ENCODE results near the gene RTTN. TPM values are rescaled to one million over a fixed set of nuclear protein-coding genes. Genes with fewer than 3 reads are reported as not detected.

Gene RTTN
- total and polyA plus RNA-seq, 10 of the 15 experiments (the other 5 are each of a cell fraction or from before 2014, with no cell fraction given): 9.4 to 36.6 (median 15.7) TPM

DNA sequence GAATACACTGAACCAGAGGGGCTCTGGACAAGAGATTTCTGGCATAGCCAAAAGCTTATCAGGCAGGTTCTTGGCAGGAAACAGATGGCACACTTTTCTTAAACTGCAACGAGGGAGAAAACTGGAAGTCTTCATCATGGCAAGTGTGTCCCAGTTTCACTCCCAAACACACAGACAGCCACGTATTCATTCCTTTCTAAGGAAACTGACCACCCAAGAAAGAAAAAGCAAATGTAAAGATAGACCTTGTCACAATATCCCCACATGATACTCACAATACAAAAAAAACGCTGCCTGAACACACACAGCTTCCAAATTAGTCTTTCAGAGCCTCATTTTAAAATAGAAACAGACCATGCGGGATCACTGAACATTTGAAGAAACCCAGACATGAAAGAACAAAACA is 40.6 kb upstream of the RTTN start:
- DNase-seq (ENCODE audit: low read depth, low spot score) (no peak), ATAC-seq (no peak), FAIRE-seq (no peak)
- Histone ChIP-seq H2AFZ (ENCODE audit: control insufficient read depth, low read depth, low read length) (no peak overlapping the region), H3K4me2 (ENCODE audit: control insufficient read depth, insufficient read depth) (no peak overlapping the region), H3K27me3 (replicated peaks in 1 of 2; ENCODE audit: control insufficient read depth in 2 of 2, insufficient read depth in 2 of 2, low read length in 1 of 2) (no peaks in the 10 kb centered on the region), H3K9ac (ENCODE audit: control insufficient read depth, insufficient read depth, low read length) (no peak overlapping the region), H3K4me1 (ENCODE audit: control insufficient read depth, insufficient read depth, low read length) (no peaks in the 10 kb centered on the region), H3K79me2 (ENCODE audit: control insufficient read depth, insufficient read depth, low read length) (no peaks in the 10 kb centered on the region), H3K36me3 (ENCODE audit: control insufficient read depth in 2 of 2, insufficient read depth in 2 of 2, low read length in 1 of 2) (no peaks in the 10 kb centered on the region), H4K20me1 (ENCODE audit: control insufficient read depth, insufficient read depth) (no peaks in the 10 kb centered on the region), H3K4me3 (no peak overlapping the region), H3K9me3 (replicated peaks; ENCODE audit: control insufficient read depth, insufficient read depth, low read length) (no peaks in the 10 kb centered on the region), H3K27ac (ENCODE audit: control insufficient read depth, insufficient read depth) (no peak overlapping the region)
- WGBS (ENCODE audit: insufficient coverage, insufficient replicate concordance, low lambda C conversion rate, missing lambda C conversion rate): 2% methylated on average over 4 of the region's 4 CpGs
- RAD21 ChIA-PET (ENCODE audit: unreplicated experiment): no interaction called here
- CTCF ChIA-PET: no interaction called here
- intact Hi-C loops (cut with micrococcal nuclease; ENCODE audit: unreplicated experiment): no loop called here
- POLR2A ChIA-PET: no interaction called here
- BruUV-seq (replicated peaks): no TSS peak
- in situ Hi-C loops (cut with MboI): no loop called here
- SMC1A ChIA-PET (ENCODE audit: uncharacterized antibody, unreplicated experiment): no interaction called here
- TF ChIP-seq HCFC1 (IDR thresholded peaks at IDR 0.05; ENCODE audit: low read length) (no peak), CBFB (IDR thresholded peaks at IDR 0.05; ENCODE audit: low read depth) (no peak), GATAD2B (conservative IDR thresholded peaks at IDR 0.05; ENCODE audit: low read depth) (no peak), FOXK2 (IDR thresholded peaks at IDR 0.05) (no peak), ZZZ3 (IDR thresholded peaks at IDR 0.05; ENCODE audit: control insufficient read depth, insufficient read length, low read depth) (no peak), NFXL1 (IDR thresholded peaks at IDR 0.05; ENCODE audit: borderline replicate concordance) (no peak), NFYA (IDR thresholded peaks at IDR 0.05; ENCODE audit: borderline replicate concordance, low read depth, low read length) (no peak), JUNB (IDR thresholded peaks at IDR 0.05) (no peak), SMAD5 (IDR thresholded peaks at IDR 0.05; ENCODE audit: low read depth) (no peak), STAT3 (IDR thresholded peaks at IDR 0.05; ENCODE audit: low read depth, low read length) (no peak), RAD51 (IDR thresholded peaks at IDR 0.05) (no peak), JUND (IDR thresholded peaks at IDR 0.05; ENCODE audit: low read depth, low read length) (no peak), NR2F1 (conservative IDR thresholded peaks at IDR 0.05) (no peak), STAT1 (conservative IDR thresholded peaks at IDR 0.05) (no peak), MTA2 (IDR thresholded peaks at IDR 0.05; ENCODE audit: low read depth) (no peak), CHD2 (IDR thresholded peaks at IDR 0.05; ENCODE audit: borderline replicate concordance, low read depth, low read length) (no peak), RB1 (IDR thresholded peaks at IDR 0.05; ENCODE audit: borderline replicate concordance) (no peak)
- TF ChIP-seq, protein P1, sequence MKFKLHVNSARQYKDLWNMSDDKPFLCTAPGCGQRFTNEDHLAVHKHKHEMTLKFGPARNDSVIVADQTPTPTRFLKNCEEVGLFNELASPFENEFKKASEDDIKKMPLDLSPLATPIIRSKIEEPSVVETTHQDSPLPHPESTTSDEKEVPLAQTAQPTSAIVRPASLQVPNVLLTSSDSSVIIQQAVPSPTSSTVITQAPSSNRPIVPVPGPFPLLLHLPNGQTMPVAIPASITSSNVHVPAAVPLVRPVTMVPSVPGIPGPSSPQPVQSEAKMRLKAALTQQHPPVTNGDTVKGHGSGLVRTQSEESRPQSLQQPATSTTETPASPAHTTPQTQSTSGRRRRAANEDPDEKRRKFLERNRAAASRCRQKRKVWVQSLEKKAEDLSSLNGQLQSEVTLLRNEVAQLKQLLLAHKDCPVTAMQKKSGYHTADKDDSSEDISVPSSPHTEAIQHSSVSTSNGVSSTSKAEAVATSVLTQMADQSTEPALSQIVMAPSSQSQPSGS (IDR thresholded peaks at IDR 0.05; ENCODE audit: low read length): no peak
- TF ChIP-seq, protein P2, sequence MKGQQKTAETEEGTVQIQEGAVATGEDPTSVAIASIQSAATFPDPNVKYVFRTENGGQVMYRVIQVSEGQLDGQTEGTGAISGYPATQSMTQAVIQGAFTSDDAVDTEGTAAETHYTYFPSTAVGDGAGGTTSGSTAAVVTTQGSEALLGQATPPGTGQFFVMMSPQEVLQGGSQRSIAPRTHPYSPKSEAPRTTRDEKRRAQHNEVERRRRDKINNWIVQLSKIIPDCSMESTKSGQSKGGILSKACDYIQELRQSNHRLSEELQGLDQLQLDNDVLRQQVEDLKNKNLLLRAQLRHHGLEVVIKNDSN (IDR thresholded peaks at IDR 0.05; ENCODE audit: borderline replicate concordance, extremely low read length, insufficient read depth, low read depth, low read length): no peak
- TF ChIP-seq, protein P3, sequence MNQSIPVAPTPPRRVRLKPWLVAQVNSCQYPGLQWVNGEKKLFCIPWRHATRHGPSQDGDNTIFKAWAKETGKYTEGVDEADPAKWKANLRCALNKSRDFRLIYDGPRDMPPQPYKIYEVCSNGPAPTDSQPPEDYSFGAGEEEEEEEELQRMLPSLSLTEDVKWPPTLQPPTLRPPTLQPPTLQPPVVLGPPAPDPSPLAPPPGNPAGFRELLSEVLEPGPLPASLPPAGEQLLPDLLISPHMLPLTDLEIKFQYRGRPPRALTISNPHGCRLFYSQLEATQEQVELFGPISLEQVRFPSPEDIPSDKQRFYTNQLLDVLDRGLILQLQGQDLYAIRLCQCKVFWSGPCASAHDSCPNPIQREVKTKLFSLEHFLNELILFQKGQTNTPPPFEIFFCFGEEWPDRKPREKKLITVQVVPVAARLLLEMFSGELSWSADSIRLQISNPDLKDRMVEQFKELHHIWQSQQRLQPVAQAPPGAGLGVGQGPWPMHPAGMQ (IDR thresholded peaks at IDR 0.05; ENCODE audit: borderline replicate concordance): no peak
